PC-9 (cell line): Measurements from ENCODE around the gene SEC14L1.

Experiments used
- EZH2 ChIP-seq: fragments of 200-600 bp; sonication (generic); IDR thresholded peaks from 2 replicates; pipeline ENCODE4 v1.8.0; 2017; ENCODE audit warnings: antibody characterized with exemption, low read depth
- TF ChIP-seq, protein P1 (sequence below): fragments of 200-600 bp; sonication (generic); conservative IDR thresholded peaks from 2 replicates; pipeline ENCODE4 v1.6.1; 2017; ENCODE audit warnings: mixed run types, antibody characterized with exemption, mild to moderate bottlenecking, moderate library complexity

DNA sequence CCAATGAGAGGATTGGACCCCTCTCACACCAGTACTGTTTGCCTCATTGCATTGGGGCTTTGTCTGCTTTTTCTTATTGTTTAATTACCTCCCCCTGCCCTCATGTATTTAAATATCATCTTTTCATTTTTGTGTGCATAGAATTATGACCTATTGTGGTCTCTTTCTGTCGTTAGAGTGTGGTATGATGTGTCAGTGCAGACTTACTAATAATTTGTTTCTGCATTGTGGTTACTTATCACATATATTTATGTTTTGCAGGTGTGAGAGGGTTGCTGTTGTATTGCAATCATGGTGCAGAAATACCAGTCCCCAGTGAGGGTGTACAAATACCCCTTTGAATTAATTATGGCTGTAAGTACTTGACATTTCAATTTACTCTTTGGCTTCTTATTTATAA, 2.5 kb downstream of the SEC14L1 start:
- no peak for TF ChIP-seq EZH2
- TF ChIP-seq, protein P1, sequence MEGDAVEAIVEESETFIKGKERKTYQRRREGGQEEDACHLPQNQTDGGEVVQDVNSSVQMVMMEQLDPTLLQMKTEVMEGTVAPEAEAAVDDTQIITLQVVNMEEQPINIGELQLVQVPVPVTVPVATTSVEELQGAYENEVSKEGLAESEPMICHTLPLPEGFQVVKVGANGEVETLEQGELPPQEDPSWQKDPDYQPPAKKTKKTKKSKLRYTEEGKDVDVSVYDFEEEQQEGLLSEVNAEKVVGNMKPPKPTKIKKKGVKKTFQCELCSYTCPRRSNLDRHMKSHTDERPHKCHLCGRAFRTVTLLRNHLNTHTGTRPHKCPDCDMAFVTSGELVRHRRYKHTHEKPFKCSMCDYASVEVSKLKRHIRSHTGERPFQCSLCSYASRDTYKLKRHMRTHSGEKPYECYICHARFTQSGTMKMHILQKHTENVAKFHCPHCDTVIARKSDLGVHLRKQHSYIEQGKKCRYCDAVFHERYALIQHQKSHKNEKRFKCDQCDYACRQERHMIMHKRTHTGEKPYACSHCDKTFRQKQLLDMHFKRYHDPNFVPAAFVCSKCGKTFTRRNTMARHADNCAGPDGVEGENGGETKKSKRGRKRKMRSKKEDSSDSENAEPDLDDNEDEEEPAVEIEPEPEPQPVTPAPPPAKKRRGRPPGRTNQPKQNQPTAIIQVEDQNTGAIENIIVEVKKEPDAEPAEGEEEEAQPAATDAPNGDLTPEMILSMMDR = no peak
